Stimulated activated CD4-positive, alpha-beta T cell treated with anti-CD3 and anti-CD28 coated beads, Interleukin-1b, Interleukin-23, amount 100 ng/mL, for 4 hours (primary cell): ENCODE measurements around the gene UXT.
A peak's percentile ranks its signal among the peaks of the same experiment; 100 is the strongest.
"Not testable (repeated sequence)": the region's sequence is repeated elsewhere in the genome, so short reads cannot be mapped to it uniquely, and the experiment has no call there.

Experiments
- DNase-seq, 2 donors: peaks; one replicate each; pipeline ENCODE4 v3.0.0-alpha.2; 2020; ENCODE audit warnings: low read depth in 2 of 2

Gene UXT

GRCh38 chrX:47658684-47659420 is at the start of gene UXT:
Gene UXT, minus strand, starts transcription at chrX:47659180. Its CDS starts 253 bp downstream, at chrX:47658927.
- DNase-seq = peak; percentile 83 to 84

GRCh38 chrX:47707031-47707780 is 48.2 kb upstream of the UXT start:
- no peak for DNase-seq

GRCh38 chrX:47706575-47706974 is 47.6 kb upstream of the UXT start:
- DNase-seq = no peak

- DNase-seq = no peak
Observed at GRCh38 chrX:47704736-47705135, 45.8 kb upstream of the UXT start.

GRCh38 chrX:47697181-47697580 is 38.2 kb upstream of the UXT start:
- no peak for DNase-seq

- DNase-seq = no peak
Observed at GRCh38 chrX:47690175-47690574, 31.2 kb upstream of the UXT start.

GRCh38 chrX:47687263-47687662 is 28.3 kb upstream of the UXT start:
- no peak for DNase-seq

- DNase-seq = no peak
Observed at GRCh38 chrX:47683829-47684205, 24.8 kb upstream of the UXT start.

GRCh38 chrX:47683184-47683828 is 24.3 kb upstream of the UXT start:
- no peak for DNase-seq

GRCh38 chrX:47675959-47676859 is 17.2 kb upstream of the UXT start:
- DNase-seq = not testable (repeated sequence)

GRCh38 chrX:47674776-47675175 is 15.8 kb upstream of the UXT start:
- DNase-seq = no peak

- DNase-seq = not testable (repeated sequence)
Observed at GRCh38 chrX:47665797-47666196, 6.8 kb upstream of the UXT start.

GRCh38 chrX:47664737-47665136 is 5.8 kb upstream of the UXT start:
- no peak for DNase-seq

- peak in 1 of 2 donors; percentile 10 for DNase-seq
Observed at GRCh38 chrX:47662144-47662657, 3.2 kb upstream of the UXT start.

- no peak for DNase-seq
Observed at GRCh38 chrX:47661539-47661938, 2.6 kb upstream of the UXT start.

GRCh38 chrX:47659421-47659726 is 394 bp upstream of the UXT start:
- DNase-seq = no peak

- DNase-seq = no peak
Observed at GRCh38 chrX:47658301-47658683, 688 bp downstream of the UXT start.

- DNase-seq = no peak
Observed at GRCh38 chrX:47651043-47651905, 7.7 kb downstream of the UXT start.

GRCh38 chrX:47650164-47651042 is 8.6 kb downstream of the UXT start, which contains the start of gene ELK1:
Gene ELK1, minus strand, starts transcription at chrX:47650563. Its CDS starts 9,122 bp downstream, at chrX:47641441.
- DNase-seq = peak; percentile 72 to 76

GRCh38 chrX:47649781-47650163 is 9.2 kb downstream of the UXT start:
- no peak for DNase-seq
